Prostate gland (tissue), 2 donors: ENCODE results near the gene PLA2G5. TPM values are rescaled to one million over a fixed set of nuclear protein-coding genes. Genes with fewer than 3 reads are reported as not detected.

Source experiments
- DNase-seq: peaks from one replicate; pipeline ENCODE4 v3.0.0-alpha.2; 2019; ENCODE audit warnings: low spot score
- H3K27ac ChIP-seq, 2 donors: fragments of 200-600 bp; sonication (generic); 2 replicates each; pipeline ENCODE4 v1.5.1; 2017 to 2019
- H3K27me3 ChIP-seq: fragments of 200-600 bp; sonication (generic); replicated peaks from 2 replicates; pipeline ENCODE4 v1.5.1; 2019; ENCODE audit not compliant: insufficient read depth
- H3K36me3 ChIP-seq, 2 donors: fragments of 200-600 bp; sonication (generic); 1 replicate in 1 of 2; 2 replicates in 1 of 2; pipeline versions ENCODE4 v1.5.1 to v1.8.1; 2017 to 2019
- H3K4me1 ChIP-seq: fragments of 200-600 bp; sonication (generic); replicated peaks from 2 replicates; pipeline ENCODE4 v1.5.1; 2019
- H3K4me3 ChIP-seq, 2 donors: fragments of 200-600 bp; sonication (generic); 2 replicates each; pipeline ENCODE4 v1.5.1; 2017 to 2019
- H3K9me3 ChIP-seq: fragments of 200-600 bp; sonication (generic); 2 replicates; pipeline ENCODE4 v1.5.1; 2017
- CTCF ChIP-seq, 4 experiments: fragments of 200-600 bp in 2 of 4; fragments of 450-650 bp in 2 of 4; sonication (generic) in 2 of 4; IDR thresholded peaks; 1 replicate in 3 of 4; 2 replicates in 1 of 4; pipeline ENCODE4 v1.5.1; 2016 to 2019; ENCODE audit warnings: antibody characterized with exemption in 4 of 4, mild to moderate bottlenecking in 2 of 4, moderate library complexity in 2 of 4
- POLR2A ChIP-seq: fragments of 450-650 bp; IDR thresholded peaks from one replicate; pipeline ENCODE4 v1.6.1; 2016; ENCODE audit warnings: antibody characterized with exemption, mild to moderate bottlenecking
- POLR2AphosphoS5 ChIP-seq: sonication (generic); formaldehyde crosslinking; IDR thresholded peaks from one replicate; pipeline ENCODE4 v1.6.1; 2017; ENCODE audit warnings: antibody characterized with exemption
- WGBS: methylation state at CpG from one replicate; pipeline ENCODE4 v1.1.5; 2018; 5-methylcytosine and 5-hydroxymethylcytosine counted together
- intact Hi-C: fragments of 100-400 bp; cut with DNase I; formaldehyde crosslinking; loops from one replicate; pipeline ENCODE4 v1.14.2; 2022
- total RNA-seq, 2 donors: library from RNA; depleted of rRNA; stranded (reverse); fragments of >200 nt; gene quantifications; one replicate each; pipeline ENCODE4 v1.1.0, GENCODE V29; 2016

The PLA2G5 gene
- total RNA-seq, 2 donors from 2014 or later, result 8.7 to 23.2 TPM

GRCh38 chr1:20072771-20073170 is 2.8 kb downstream of the PLA2G5 start:
- Histone ChIP-seq H3K4me3 (no peak overlapping the region), H3K27me3 (no peaks in the 10 kb centered on the region), H3K27ac (no peak overlapping the region), H3K9me3 (no peaks in the 10 kb centered on the region), H3K4me1 (no peaks in the 10 kb centered on the region), H3K36me3 (no peaks in the 10 kb centered on the region)
- intact Hi-C loops, result loop anchor here (5.0 kb wide), 1 partner anchor 95 kb away; the partner anchor contains the start of gene PLA2G2A
- WGBS, result 92% methylated on average over 7 of the region's 7 CpGs
- no peak for DNase-seq
- TF ChIP-seq POLR2AphosphoS5 (no peak), CTCF (IDR thresholded peaks at IDR 0.05) (no peak), POLR2A (no peak)

- 100% methylated on average over 2 of the region's 2 CpGs for WGBS
- no peak for DNase-seq
- TF ChIP-seq POLR2A, result no peak
- TF ChIP-seq POLR2AphosphoS5, result no peak
- TF ChIP-seq CTCF (IDR thresholded peaks at IDR 0.05), result no peak
- Histone ChIP-seq H3K36me3 (no peaks in the 10 kb centered on the region), H3K27me3 (no peaks in the 10 kb centered on the region), H3K4me3 (no peak overlapping the region), H3K4me1 (no peaks in the 10 kb centered on the region), H3K9me3 (no peaks in the 10 kb centered on the region), H3K27ac (no peak overlapping the region)
- intact Hi-C loops, result loop anchor here (5.0 kb wide), 1 partner anchor 96 kb away; the partner anchor contains the start of gene PLA2G2A
Observed at GRCh38 chr1:20073256-20073655, 3.3 kb downstream of the PLA2G5 start.

GRCh38 chr1:20074055-20074724 is 4.2 kb downstream of the PLA2G5 start:
- Histone ChIP-seq H3K27me3 (no peaks in the 10 kb centered on the region), H3K27ac (no peak overlapping the region), H3K4me3 (no peak overlapping the region), H3K36me3 (no peaks in the 10 kb centered on the region), H3K9me3 (no peaks in the 10 kb centered on the region), H3K4me1 (no peaks in the 10 kb centered on the region)
- 68% methylated on average over 11 of the region's 11 CpGs for WGBS
- intact Hi-C loops, result loop anchor here (5.0 kb wide), 1 partner anchor 97 kb away; the partner anchor contains the start of gene PLA2G2A
- TF ChIP-seq CTCF (IDR thresholded peaks at IDR 0.05), result no peak
- no peak for TF ChIP-seq POLR2A
- no peak for TF ChIP-seq POLR2AphosphoS5
- DNase-seq, result no peak

GRCh38 chr1:20074725-20075171 is 4.8 kb downstream of the PLA2G5 start:
- H3K4me3 ChIP-seq, result no peak overlapping the region
- no peaks in the 10 kb centered on the region for H3K9me3 ChIP-seq
- no peaks in the 10 kb centered on the region for H3K4me1 ChIP-seq
- 67% methylated on average over 8 of the region's 8 CpGs for WGBS
- TF ChIP-seq POLR2A (no peak), POLR2AphosphoS5 (no peak), CTCF (IDR thresholded peaks at IDR 0.05) (no peak)
- intact Hi-C loops, result loop anchor here (5.0 kb wide), 1 partner anchor 97 kb away; the partner anchor contains the start of gene PLA2G2A
- H3K27ac ChIP-seq, result no peak overlapping the region
- no peak for DNase-seq
- no peaks in the 10 kb centered on the region for H3K36me3 ChIP-seq
- no peaks in the 10 kb centered on the region for H3K27me3 ChIP-seq

- Histone ChIP-seq H3K4me1 (no peaks in the 10 kb centered on the region), H3K4me3 (no peak overlapping the region), H3K27ac (no peak overlapping the region), H3K27me3 (no peaks in the 10 kb centered on the region), H3K9me3 (no peaks in the 10 kb centered on the region), H3K36me3 (no peaks in the 10 kb centered on the region)
- no peak for DNase-seq
- intact Hi-C loops, result no loop called here
- WGBS, result 95% methylated on average over 2 of the region's 2 CpGs
- no peak for TF ChIP-seq CTCF (IDR thresholded peaks at IDR 0.05)
- no peak for TF ChIP-seq POLR2AphosphoS5
- TF ChIP-seq POLR2A, result no peak
Observed at GRCh38 chr1:20075345-20075744, 5.4 kb downstream of the PLA2G5 start.
